Calu3 (cell line): ENCODE data around the gene SCAI. TPM values are rescaled to one million over a fixed set of nuclear protein-coding genes. Genes with fewer than 3 reads are reported as not detected.

Source experiments
- BruUV-seq: library from RNA; stranded (reverse); fragments of 400-500 nt; replicated peaks from 2 replicates; lab custom pipeline; 2021; lab: Mats Ljungman, UMichigan
- CTCF ChIA-PET: fragments of 300-600 bp; sonication (Branson Sonifier 250); formaldehyde crosslinking; loops from one replicate; lab custom pipeline; 2022; ENCODE audit warnings: antibody characterized with exemption; lab: Charles Lee
- DNase-seq: peaks from one replicate; pipeline ENCODE4 v3.0.0; 2022
- H3K27ac Mint-ChIP-seq: one replicate; pipeline ENCODE4 v1.8.0; 2022; ENCODE audit warnings: mixed read lengths; ENCODE audit not compliant: unreplicated experiment
- H3K27me3 Mint-ChIP-seq: one replicate; pipeline ENCODE4 v1.8.0; 2022; ENCODE audit warnings: mixed read lengths; ENCODE audit not compliant: unreplicated experiment
- H3K36me3 Mint-ChIP-seq: one replicate; pipeline ENCODE4 v1.8.0; 2022; ENCODE audit warnings: mild to moderate bottlenecking, moderate library complexity, mixed read lengths; ENCODE audit not compliant: insufficient read depth, unreplicated experiment
- H3K4me1 Mint-ChIP-seq: one replicate; pipeline ENCODE4 v1.8.0; 2022; ENCODE audit warnings: mild to moderate bottlenecking, low read depth, mixed read lengths; ENCODE audit not compliant: unreplicated experiment
- H3K4me3 Mint-ChIP-seq: one replicate; pipeline ENCODE4 v1.8.0; 2022; ENCODE audit warnings: mild to moderate bottlenecking, low read depth, moderate library complexity, mixed read lengths; ENCODE audit not compliant: unreplicated experiment
- H3K9me3 Mint-ChIP-seq: one replicate; pipeline ENCODE4 v1.8.0; 2022; ENCODE audit warnings: low read depth, mixed read lengths; ENCODE audit not compliant: unreplicated experiment
- CTCF ChIP-seq: fragments of 200-600 bp; IDR thresholded peaks from one replicate; pipeline ENCODE4 v1.8.0; 2022; ENCODE audit warnings: antibody characterized with exemption; ENCODE audit not compliant: unreplicated experiment
- intact Hi-C: fragments of 100-400 bp; cut with micrococcal nuclease; formaldehyde crosslinking; loops from one replicate; pipeline ENCODE4 v1.10.0; 2022; ENCODE audit not compliant: unreplicated experiment
- total RNA-seq: library from RNA; stranded (reverse); gene quantifications from 2 replicates; pipeline ENCODE4 v1.2.3, GENCODE V29; 2022

SCAI gene
- total RNA-seq, 1 experiment from 2014 or later = 6.4 TPM

DNA sequence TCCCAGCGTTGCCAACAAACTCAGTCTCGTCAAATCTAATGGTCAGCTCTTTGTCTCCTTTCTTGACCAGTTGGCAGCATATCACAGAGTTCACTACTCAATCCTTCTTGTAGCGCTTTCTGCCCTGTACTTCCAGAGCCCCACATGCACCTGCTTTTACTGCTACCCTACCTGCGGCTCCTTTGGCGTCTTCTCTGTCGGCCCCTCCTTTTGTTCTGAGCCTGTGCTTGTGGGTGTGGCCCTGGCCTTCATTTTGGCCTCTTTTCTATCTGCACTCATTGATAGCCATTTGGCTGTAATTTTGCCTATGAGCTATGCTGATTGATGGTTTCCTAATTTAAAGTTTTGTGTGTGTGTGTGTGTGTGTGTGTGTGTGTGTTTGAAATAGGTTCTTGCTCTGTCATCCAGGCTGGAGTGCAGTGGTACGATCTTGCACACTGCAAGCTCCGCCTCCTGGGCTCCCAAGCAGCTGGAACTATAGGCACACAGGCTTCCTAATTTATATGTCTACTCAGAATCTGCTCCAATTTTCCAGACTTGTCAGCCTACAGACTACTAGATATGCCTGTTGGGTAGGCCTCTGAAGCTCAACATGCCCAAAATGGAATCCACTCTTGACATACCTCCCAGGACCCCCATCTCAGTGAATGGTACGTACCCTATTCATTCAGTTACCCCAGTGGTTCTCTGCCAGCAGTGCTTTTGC lies 249.1 kb downstream of the SCAI start:
- TF ChIP-seq CTCF = no peak
- BruUV-seq = no TSS peak
- no peak overlapping the region for H3K27ac Mint-ChIP-seq
- no peaks in the 10 kb centered on the region for H3K27me3 Mint-ChIP-seq
- peaks cover 19% of the 10 kb centered on the region for H3K36me3 Mint-ChIP-seq
- no peak for DNase-seq
- intact Hi-C loops = loop anchor here (1.0 kb wide), 1 partner anchor 24 kb away; no protein-coding TSS in a partner anchor
- H3K4me3 Mint-ChIP-seq = no peak overlapping the region
- H3K9me3 Mint-ChIP-seq = no peaks in the 10 kb centered on the region
- peaks cover 6% of the 10 kb centered on the region for H3K4me1 Mint-ChIP-seq
- CTCF ChIA-PET = no interaction called here

Other genes with a start within 250 kb of the SCAI start
- 13.4 and 14.6 TPM in 2 replicates for gene GOLGA1, start 202.4 kb downstream of the SCAI start, total RNA-seq
- 22.7 and 24.7 TPM in 2 replicates for gene PPP6C, start 46.3 kb upstream of the SCAI start, total RNA-seq
- 12.7 and 13.2 TPM in 2 replicates for gene RABEPK, start 57.0 kb upstream of the SCAI start, total RNA-seq
- 256 and 259 TPM in 2 replicates for gene HSPA5, start 97.8 kb upstream of the SCAI start, total RNA-seq
- gene GAPVD1, start 118.3 kb upstream of the SCAI start, total RNA-seq = 28.7 and 32.6 TPM in 2 replicates